Embryonic facial prominence (tissue), 1 donor: Measurements from ENCODE around the gene REEP1.
"Not testable (repeated sequence)": the region's sequence is repeated elsewhere in the genome, so short reads cannot be mapped to it uniquely, and the experiment has no call there.

Source experiments
- DNase-seq: peaks from one replicate; pipeline ENCODE4 v3.0.0-alpha.2; 2016; ENCODE audit errors: extremely low spot score

The REEP1 gene

GRCh38 chr2:86345783-86346370 is 8.5 kb upstream of the REEP1 start:
- not testable (repeated sequence) for DNase-seq

GRCh38 chr2:86344404-86344803 is 7.0 kb upstream of the REEP1 start:
- DNase-seq = no peak

- DNase-seq = no peak
These were observed 5.1 kb upstream of the REEP1 start for GRCh38 chr2:86342488-86342887.

- no peak for DNase-seq
These were observed 4.0 kb upstream of the REEP1 start for GRCh38 chr2:86341470-86341869.

GRCh38 chr2:86338778-86339295 is 1.4 kb upstream of the REEP1 start:
- no peak for DNase-seq

- DNase-seq = no peak
These were observed 667 bp downstream of the REEP1 start for GRCh38 chr2:86336675-86337243.

GRCh38 chr2:86335865-86336674 is 1.4 kb downstream of the REEP1 start:
- DNase-seq = no peak

GRCh38 chr2:86333378-86333777 is 4.0 kb downstream of the REEP1 start:
- DNase-seq = no peak

GRCh38 chr2:86332654-86333053 is 4.8 kb downstream of the REEP1 start:
- no peak for DNase-seq

GRCh38 chr2:86331384-86331783 is 6.0 kb downstream of the REEP1 start:
- DNase-seq = no peak

GRCh38 chr2:86330001-86330400 is 7.4 kb downstream of the REEP1 start:
- no peak for DNase-seq

GRCh38 chr2:86323273-86324021 is 14.0 kb downstream of the REEP1 start:
- DNase-seq = no peak

GRCh38 chr2:86319700-86320580 is 17.5 kb downstream of the REEP1 start:
- DNase-seq = no peak

GRCh38 chr2:86315084-86315483 is 22.3 kb downstream of the REEP1 start:
- DNase-seq = no peak

- DNase-seq = no peak
These were observed 23.3 kb downstream of the REEP1 start for GRCh38 chr2:86314125-86314524.

- no peak for DNase-seq
These were observed 24.1 kb downstream of the REEP1 start for GRCh38 chr2:86313341-86313740.

GRCh38 chr2:86311879-86312278 is 25.5 kb downstream of the REEP1 start:
- no peak for DNase-seq

- DNase-seq = no peak
These were observed 27.5 kb downstream of the REEP1 start for GRCh38 chr2:86309966-86310365.

GRCh38 chr2:86308984-86309695 is 28.3 kb downstream of the REEP1 start:
- no peak for DNase-seq

- DNase-seq = no peak
These were observed 29.1 kb downstream of the REEP1 start for GRCh38 chr2:86308356-86308755.

- no peak for DNase-seq
These were observed 30.0 kb downstream of the REEP1 start for GRCh38 chr2:86307431-86307830.
